Left lung (tissue), 10 donors: ENCODE data around the gene SEC61A1. TPM values are rescaled to one million over a fixed set of nuclear protein-coding genes. Genes with fewer than 3 reads are reported as not detected.

Experiments
- ATAC-seq: fragments of 200-7000 bp; cut with Tn5 transposase; one replicate; pipeline ENCODE4 v1.9.1; 2020; ENCODE audit warnings: moderate library complexity
- DNase-seq, 4 donors: peaks; one replicate each; pipeline ENCODE4 v3.0.0-alpha.2; 2013 to 2020
- H3K27ac ChIP-seq, 2 donors: fragments of 200-600 bp; sonication (generic) in 1 of 2; one replicate each; pipeline versions ENCODE4 v1.5.0 to v1.8.0; 2020 to 2021
- H3K27me3 ChIP-seq, 2 donors: fragments of 200-600 bp; sonication (generic) in 1 of 2; one replicate each; pipeline versions ENCODE4 v1.5.0 to v1.8.0; 2020 to 2021
- H3K36me3 ChIP-seq, 2 donors: fragments of 200-600 bp; sonication (generic) in 1 of 2; one replicate each; pipeline versions ENCODE4 v1.5.0 to v1.8.0; 2020 to 2021
- H3K4me1 ChIP-seq, 2 donors: fragments of 200-600 bp; one replicate each; pipeline ENCODE4 v1.8.0; 2021
- H3K4me3 ChIP-seq, 2 donors: fragments of 200-600 bp; sonication (generic) in 1 of 2; one replicate each; pipeline versions ENCODE4 v1.5.0 to v1.8.0; 2020 to 2021; ENCODE audit warnings: mild to moderate bottlenecking in 1 of 2
- H3K9me3 ChIP-seq, 2 donors: fragments of 200-600 bp; sonication (generic) in 1 of 2; one replicate each; pipeline versions ENCODE4 v1.5.0 to v1.8.0; 2020 to 2021
- intact Hi-C, 2 donors: fragments of 100-400 bp; cut with DNase I; formaldehyde crosslinking; loops; one replicate each; pipeline versions ENCODE4 v1.11.2 to v1.14.2; 2022
- polyA plus RNA-seq, 6 donors: library from polyadenylated mRNA; unstranded; fragments of 120-200 nt; gene quantifications; one replicate each; pipeline ENCODE4 v1.2.1, GENCODE V29; 2013; ENCODE audit not compliant: insufficient read length in 6 of 6
- total RNA-seq, 2 donors: library from RNA; stranded (reverse); fragmentation: NEBNext Ultra II Directional; extraction: Animal tissue kit (Norgen Biotek cat#: 25700); gene quantifications; one replicate each; pipeline ENCODE4 v1.2.1, GENCODE V29; 2021
- TF ChIP-seq, protein P1 (sequence below), 2 donors: fragments of 200-600 bp; sonication (generic) in 1 of 2; IDR thresholded peaks; one replicate each; pipeline versions ENCODE4 v1.5.0 to v1.8.0; 2021; ENCODE audit warnings: antibody characterized with exemption in 2 of 2
- donor health status: DM: no; HTN: yes; CAD: no.
- donor health status: DM: no; HTN: no; CAD: no.

SEC61A1 gene
- total and polyA plus RNA-seq, 8 donors = 148 to 361 (median 169) TPM

DNA sequence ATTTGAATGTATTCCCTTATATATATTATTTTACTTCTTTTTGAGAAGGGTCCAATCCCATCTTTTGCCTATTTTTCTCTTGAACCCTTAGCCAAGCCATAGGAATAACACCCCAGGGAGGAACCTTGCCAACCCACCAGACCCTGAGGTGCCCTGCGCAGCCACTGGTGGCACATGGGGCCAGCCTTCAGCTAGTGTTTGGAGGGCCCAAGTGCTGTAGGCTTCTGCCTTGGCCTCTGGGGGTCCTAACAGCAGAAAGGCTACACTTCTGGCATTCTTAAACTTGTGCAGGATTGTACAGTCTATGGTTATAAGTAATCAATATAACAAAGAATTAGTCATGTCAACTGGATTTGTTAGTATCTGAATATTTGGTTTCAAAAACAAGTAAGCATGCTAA, 36.9 kb downstream of the SEC61A1 start:
- Histone ChIP-seq H3K4me3 (no peak overlapping the region), H3K4me1 (no peaks in the 10 kb centered on the region), H3K27ac (no peak overlapping the region), H3K27me3 (no peaks in the 10 kb centered on the region), H3K36me3 (peaks cover 0 to 51% of the 10 kb centered on the region in 2 donors), H3K9me3 (no peaks in the 10 kb centered on the region)
- DNase-seq (no peak), ATAC-seq (no peak)
- TF ChIP-seq, protein P1, sequence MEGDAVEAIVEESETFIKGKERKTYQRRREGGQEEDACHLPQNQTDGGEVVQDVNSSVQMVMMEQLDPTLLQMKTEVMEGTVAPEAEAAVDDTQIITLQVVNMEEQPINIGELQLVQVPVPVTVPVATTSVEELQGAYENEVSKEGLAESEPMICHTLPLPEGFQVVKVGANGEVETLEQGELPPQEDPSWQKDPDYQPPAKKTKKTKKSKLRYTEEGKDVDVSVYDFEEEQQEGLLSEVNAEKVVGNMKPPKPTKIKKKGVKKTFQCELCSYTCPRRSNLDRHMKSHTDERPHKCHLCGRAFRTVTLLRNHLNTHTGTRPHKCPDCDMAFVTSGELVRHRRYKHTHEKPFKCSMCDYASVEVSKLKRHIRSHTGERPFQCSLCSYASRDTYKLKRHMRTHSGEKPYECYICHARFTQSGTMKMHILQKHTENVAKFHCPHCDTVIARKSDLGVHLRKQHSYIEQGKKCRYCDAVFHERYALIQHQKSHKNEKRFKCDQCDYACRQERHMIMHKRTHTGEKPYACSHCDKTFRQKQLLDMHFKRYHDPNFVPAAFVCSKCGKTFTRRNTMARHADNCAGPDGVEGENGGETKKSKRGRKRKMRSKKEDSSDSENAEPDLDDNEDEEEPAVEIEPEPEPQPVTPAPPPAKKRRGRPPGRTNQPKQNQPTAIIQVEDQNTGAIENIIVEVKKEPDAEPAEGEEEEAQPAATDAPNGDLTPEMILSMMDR (IDR thresholded peaks at IDR 0.05) = no peak
- intact Hi-C loops = no loop called here

DNA sequence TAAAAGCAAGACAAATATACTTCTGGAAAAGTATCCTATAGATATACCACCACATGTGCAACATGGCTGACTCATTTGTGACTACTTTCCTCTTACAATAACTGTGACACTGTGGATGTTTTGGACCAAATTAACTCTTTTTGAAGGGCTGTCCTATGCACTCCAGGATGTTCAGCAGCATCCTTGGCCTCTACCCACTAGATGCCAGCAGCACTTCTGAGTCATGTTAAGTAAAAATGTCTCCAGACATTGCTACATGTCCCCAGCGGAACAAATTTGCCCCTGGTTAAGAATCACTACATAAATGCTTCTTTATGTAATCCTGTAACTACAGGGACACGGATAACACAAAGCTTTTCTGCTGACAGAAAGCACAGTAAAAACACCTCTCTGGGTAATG, 39.3 kb downstream of the SEC61A1 start:
- DNase-seq (no peak), ATAC-seq (no peak)
- Histone ChIP-seq H3K27me3 (no peaks in the 10 kb centered on the region), H3K4me3 (no peak overlapping the region), H3K36me3 (peaks cover 0 to 47% of the 10 kb centered on the region in 2 donors), H3K4me1 (no peaks in the 10 kb centered on the region), H3K9me3 (no peaks in the 10 kb centered on the region), H3K27ac (no peak overlapping the region)
- TF ChIP-seq, protein P1 (IDR thresholded peaks at IDR 0.05) = no peak
- intact Hi-C loops = no loop called here

DNA sequence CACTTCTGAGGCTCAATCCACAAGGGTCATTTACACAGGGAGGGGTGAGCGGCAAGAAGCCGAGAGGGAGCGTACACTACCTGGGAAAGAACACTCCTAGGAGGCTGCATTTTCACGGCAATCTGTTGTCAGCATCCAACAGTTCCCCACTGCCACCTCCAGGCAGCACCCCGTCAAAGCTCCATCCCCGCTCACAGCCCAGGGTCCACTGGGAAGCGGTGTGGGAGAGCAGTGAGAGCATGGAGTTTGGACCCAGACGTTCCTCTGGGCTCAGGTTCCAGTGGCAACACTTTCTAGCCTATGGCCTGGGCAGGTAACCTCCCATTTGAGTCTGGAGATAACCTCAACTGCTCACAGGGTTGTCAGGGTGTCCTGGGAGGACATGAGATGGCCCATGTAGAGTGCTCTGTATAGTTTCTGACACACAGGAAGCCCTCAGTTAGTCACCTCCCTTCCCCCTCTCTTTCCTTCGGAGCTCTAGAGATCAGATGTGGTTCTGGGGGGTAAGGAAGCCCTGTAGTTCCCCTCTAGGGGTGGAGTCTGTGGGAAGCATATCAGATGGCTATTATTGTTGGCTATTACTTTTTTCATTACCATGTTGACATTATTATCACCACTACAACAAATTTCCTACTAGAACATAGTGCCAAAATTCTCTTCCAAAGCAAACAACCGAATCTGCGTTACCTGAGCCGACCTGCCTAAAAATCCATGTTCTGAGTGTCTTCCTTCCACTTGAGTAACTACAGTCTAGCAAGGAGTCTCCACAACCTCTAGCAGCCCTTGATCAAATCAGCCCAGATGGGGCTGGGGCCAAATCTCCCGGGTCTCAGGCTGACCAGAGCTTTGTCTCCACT, 42.3 kb downstream of the SEC61A1 start:
- ATAC-seq (no peak), DNase-seq (no peak)
- TF ChIP-seq, protein P1 (IDR thresholded peaks at IDR 0.05) = no peak
- no peak overlapping the region for H3K27ac ChIP-seq
- intact Hi-C loops = no loop called here
- peaks cover 0 to 5% of the 10 kb centered on the region in 2 donors for H3K4me1 ChIP-seq
- no peaks in the 10 kb centered on the region for H3K27me3 ChIP-seq
- no peak overlapping the region for H3K4me3 ChIP-seq
- peaks cover 0 to 63% of the 10 kb centered on the region in 2 donors for H3K36me3 ChIP-seq
- H3K9me3 ChIP-seq = no peaks in the 10 kb centered on the region

DNA sequence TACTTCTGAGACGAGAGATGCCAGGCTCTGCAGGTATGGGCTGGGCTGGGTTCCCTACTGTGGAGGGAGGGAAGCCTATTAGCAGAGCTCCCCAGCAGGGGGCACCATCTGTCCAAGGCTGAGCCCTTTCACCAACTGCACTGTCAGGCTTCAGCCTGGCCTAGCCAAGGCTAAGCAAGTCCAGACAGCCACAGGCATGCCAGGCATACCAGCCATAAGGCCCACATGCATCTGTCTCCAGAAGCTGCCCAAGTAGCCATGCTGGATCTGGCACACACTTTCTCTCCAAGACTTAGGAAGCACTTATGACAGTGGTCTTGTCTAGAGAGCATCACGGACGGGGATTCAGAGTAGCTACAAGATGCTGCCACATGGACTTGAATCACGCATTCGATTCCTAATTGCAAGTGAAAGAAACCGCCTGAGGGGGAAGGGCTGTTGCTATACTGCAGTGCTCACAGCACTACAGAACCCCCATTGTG, 43.0 kb downstream of the SEC61A1 start:
- ATAC-seq (peak; percentile 96), DNase-seq (peak; percentile 40 to 88 (median 81))
- no peak overlapping the region for H3K4me3 ChIP-seq
- H3K4me1 ChIP-seq = peaks cover 0 to 5% of the 10 kb centered on the region in 2 donors
- peaks cover 0 to 70% of the 10 kb centered on the region in 2 donors for H3K36me3 ChIP-seq
- H3K9me3 ChIP-seq = no peaks in the 10 kb centered on the region
- TF ChIP-seq, protein P1 (IDR thresholded peaks at IDR 0.05) = peak; percentile 60 to 84
- no peak overlapping the region for H3K27ac ChIP-seq
- intact Hi-C loops = no loop called here
- no peaks in the 10 kb centered on the region for H3K27me3 ChIP-seq

DNA sequence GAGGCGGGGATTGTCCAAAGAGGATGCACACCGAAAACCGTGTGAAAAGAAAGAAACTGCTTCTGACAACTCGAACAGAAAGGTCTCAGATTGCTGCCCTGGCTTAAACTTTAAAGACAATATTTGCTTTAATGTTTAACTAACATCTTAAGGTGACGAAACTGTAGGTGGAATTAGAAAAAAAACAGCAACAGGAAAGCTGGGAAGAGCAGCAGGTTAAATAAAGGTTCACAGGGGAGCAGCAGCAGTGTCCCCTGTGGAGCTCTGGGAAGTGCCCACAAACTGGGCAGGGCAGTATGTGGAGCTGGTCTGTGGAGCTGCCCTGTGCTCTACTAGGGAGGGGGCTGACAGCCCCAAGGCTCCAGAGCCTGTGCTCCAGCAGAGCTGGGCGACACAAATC, 46.0 kb downstream of the SEC61A1 start:
- no peak for DNase-seq
- peaks cover 0 to 5% of the 10 kb centered on the region in 2 donors for H3K4me1 ChIP-seq
- H3K9me3 ChIP-seq = no peaks in the 10 kb centered on the region
- peaks cover 0 to 91% of the 10 kb centered on the region in 2 donors for H3K36me3 ChIP-seq
- TF ChIP-seq, protein P1 (IDR thresholded peaks at IDR 0.05) = no peak
- H3K4me3 ChIP-seq = no peak overlapping the region
- intact Hi-C loops = no loop called here
- H3K27me3 ChIP-seq = no peaks in the 10 kb centered on the region
- peak; percentile 66 for ATAC-seq
- no peak overlapping the region for H3K27ac ChIP-seq
